HepG2 (cell line): ENCODE measurements around the gene ZNF607. TPM values are rescaled to one million over a fixed set of nuclear protein-coding genes. Genes with fewer than 3 reads are reported as not detected.

ENCODE experiments used
- AHDC1 ChIP-seq: sonication (generic); formaldehyde crosslinking; IDR thresholded peaks from 2 replicates; pipeline ENCODE4 v1.5.1; 2020; ENCODE audit warnings: mild to moderate bottlenecking, missing genetic modification reagents, borderline replicate concordance
- HNRNPL ChIP-seq: fragments of 200-400 bp; formaldehyde crosslinking; IDR thresholded peaks from 2 replicates; pipeline ENCODE4 v1.6.1; 2017; ENCODE audit warnings: mild to moderate bottlenecking, low read depth, low read length
- MAZ ChIP-seq, 2 experiments: sonication (generic) in 1 of 2; formaldehyde crosslinking in 1 of 2; IDR thresholded peaks; 2 replicates each; pipeline versions ENCODE4 v1.5.0 to v1.6.1; 2012 to 2020; ENCODE audit warnings: low read depth in 2 of 2, mild to moderate bottlenecking in 2 of 2, borderline replicate concordance in 1 of 2, improper control_type of control experiment in 1 of 2, low read length in 1 of 2, missing genetic modification reagents in 1 of 2, moderate library complexity in 1 of 2
- MXD1 ChIP-seq: sonication (generic); formaldehyde crosslinking; IDR thresholded peaks from 2 replicates; pipeline ENCODE4 v1.4.0; 2020; ENCODE audit warnings: mild to moderate bottlenecking, missing genetic modification reagents
- MXI1 ChIP-seq: IDR thresholded peaks from 3 replicates; pipeline ENCODE4 v1.6.1; 2012; ENCODE audit warnings: low read depth, low read length, inconsistent platforms, borderline replicate concordance
- NONO ChIP-seq, 2 experiments: fragments of 450-650 bp in 1 of 2; sonication (generic) in 1 of 2; formaldehyde crosslinking in 1 of 2; IDR thresholded peaks in 1 of 2; conservative IDR thresholded peaks in 1 of 2; 2 replicates each; pipeline versions ENCODE4 v1.6.1 to v1.8.0; 2017 to 2022; ENCODE audit warnings: mild to moderate bottlenecking in 1 of 2, missing genetic modification reagents in 1 of 2, moderate library complexity in 1 of 2
- PCBP2 ChIP-seq: fragments of 200-400 bp; formaldehyde crosslinking; optimal IDR thresholded peaks from 2 replicates; pipeline ENCODE3; 2018; ENCODE audit warnings: low read length, low read depth; ENCODE audit not compliant: poor library complexity, severe bottlenecking
- ZBTB34 ChIP-seq: sonication (generic); formaldehyde crosslinking; IDR thresholded peaks from 2 replicates; pipeline ENCODE4 v1.8.0; 2022; ENCODE audit warnings: mild to moderate bottlenecking, missing genetic modification reagents
- ZFP82 ChIP-seq: sonication (generic); formaldehyde crosslinking; IDR thresholded peaks from 2 replicates; pipeline ENCODE4 v1.5.1; 2020; ENCODE audit warnings: mild to moderate bottlenecking, missing genetic modification reagents, borderline replicate concordance
- ZHX1 ChIP-seq: sonication (generic); formaldehyde crosslinking; IDR thresholded peaks from 2 replicates; pipeline ENCODE4 v1.8.1; 2022; ENCODE audit warnings: low read depth, mild to moderate bottlenecking, missing genetic modification reagents
- ZNF225 ChIP-seq: sonication (generic); formaldehyde crosslinking; IDR thresholded peaks from 2 replicates; pipeline ENCODE4 v1.4.0; 2020; ENCODE audit warnings: mild to moderate bottlenecking, missing genetic modification reagents
- ZNF572 ChIP-seq: sonication (generic); formaldehyde crosslinking; IDR thresholded peaks from 2 replicates; pipeline ENCODE4 v1.5.1; 2020; ENCODE audit warnings: mild to moderate bottlenecking, missing genetic modification reagents
- ZNF598 ChIP-seq: sonication (generic); formaldehyde crosslinking; IDR thresholded peaks from 2 replicates; pipeline ENCODE4 v1.5.1; 2020; ENCODE audit warnings: mild to moderate bottlenecking, missing genetic modification reagents, borderline replicate concordance
- ZNF639 ChIP-seq: conservative IDR thresholded peaks from 2 replicates; pipeline ENCODE4 v1.6.1; 2018; ENCODE audit warnings: missing genetic modification reagents
- ZNF670 ChIP-seq: sonication (generic); formaldehyde crosslinking; IDR thresholded peaks from 2 replicates; pipeline ENCODE4 v1.8.0; 2022; ENCODE audit warnings: mild to moderate bottlenecking, missing genetic modification reagents, borderline replicate concordance
- polyA plus RNA-seq, 8 experiments: library from polyadenylated mRNA; depleted of rRNA in 3 of 8; stranded (reverse) in 7 of 8; unstranded in 1 of 8; fragments of >200 nt; fragmentation: Illumina TruSeq in 4 of 8; extraction: Trizol in 4 of 8; gene quantifications; 2 replicates each; pipeline versions ENCODE4 v1.2.1 to v1.2.3, GENCODE V29; 2011 to 2016; ENCODE audit warnings: low read depth in 4 of 8, missing spikeins in 1 of 8, mixed read lengths in 1 of 8; ENCODE audit not compliant: insufficient read depth in 1 of 8
- total RNA-seq, 5 experiments: library from RNA; depleted of rRNA; stranded (reverse); fragments of >200 nt; fragmentation: Illumina TruSeq; extraction: Trizol; gene quantifications; 2 replicates each; pipeline ENCODE4 v1.2.3, GENCODE V29; 2016; ENCODE audit warnings: low read depth in 1 of 5

The ZNF607 gene
- total and polyA plus RNA-seq, 2 of the 13 experiments (the other 11 are each of a cell fraction or from before 2014, with no cell fraction given) = 3.8 to 8.3 TPM

- TF ChIP-seq AHDC1 (CRISPR knock-in tag) = no peak
- TF ChIP-seq ZFP82 (CRISPR knock-in tag) = peak; percentile 77; the same call in 1 of the 2 replicates
- no peak for TF ChIP-seq MAZ (IDR thresholded peaks at IDR 0.05; ENCODE audit: borderline replicate concordance, low read depth, low read length)
- 0 out of 2 replicates have a peak, but pooled peaks have one; percentile 13 for TF ChIP-seq MAZ (CRISPR knock-in tag; IDR thresholded peaks at IDR 0.05; ENCODE audit: low read depth)
- TF ChIP-seq ZHX1 = no peak
- peak; percentile 20 for TF ChIP-seq ZNF225
- TF ChIP-seq ZNF572 (CRISPR knock-in tag) = peak; percentile 58; the same call in 1 of the 2 replicates
- no peak for TF ChIP-seq PCBP2
- TF ChIP-seq ZNF670 = 0 out of 2 replicates have a peak, but pooled peaks have one; percentile 10
- TF ChIP-seq HNRNPL = 0 out of 2 replicates have a peak, but pooled peaks have one; percentile 0
- 0 out of 2 replicates have a peak, but pooled peaks have one; percentile 48 for TF ChIP-seq MXD1 (CRISPR knock-in tag)
- peak; percentile 48; the same call in 1 of the 3 replicates for TF ChIP-seq MXI1
- no peak; the same call in 1 of the 2 replicates for TF ChIP-seq ZNF639 (CRISPR knock-in tag)
- no peak for TF ChIP-seq NONO (IDR thresholded peaks at IDR 0.05)
- TF ChIP-seq NONO (CRISPR knock-in tag; conservative IDR thresholded peaks at IDR 0.05) = peak; percentile 69; the same call in 1 of the 2 replicates
- no peak for TF ChIP-seq ZBTB34
- 0 out of 2 replicates have a peak, but pooled peaks have one; percentile 88 for TF ChIP-seq ZNF598 (CRISPR knock-in tag)
Measured at GRCh38 chr19:37655301-37655688, 64.3 kb downstream of the ZNF607 start, which contains the start of gene ZFP30 (continued).
